Measurements from ENCODE around the gene MVK.

The MVK gene

DNA sequence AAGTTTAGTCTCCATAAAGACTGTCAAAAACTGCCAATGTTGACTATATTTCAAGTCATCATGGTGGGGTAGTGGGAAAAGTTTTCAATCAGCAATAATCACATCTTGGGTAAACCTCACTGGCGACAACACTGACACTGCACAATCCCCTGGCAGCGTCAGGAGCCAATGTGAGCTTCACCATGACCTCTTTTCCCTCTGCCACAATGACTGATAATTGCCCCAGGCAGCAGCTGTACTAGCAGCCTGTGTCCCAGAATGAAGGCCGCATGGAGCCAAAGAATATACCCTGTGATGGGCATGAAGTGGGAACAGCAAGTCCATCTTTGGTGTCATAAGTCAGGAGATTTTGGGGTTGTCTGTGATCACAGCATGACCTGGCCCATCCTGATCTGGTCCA, 5.6 kb upstream of the MVK start:
- no peak for DNase-seq (ENCODE audit: extremely low read depth, low read depth)
- TF ChIP-seq, protein P1, sequence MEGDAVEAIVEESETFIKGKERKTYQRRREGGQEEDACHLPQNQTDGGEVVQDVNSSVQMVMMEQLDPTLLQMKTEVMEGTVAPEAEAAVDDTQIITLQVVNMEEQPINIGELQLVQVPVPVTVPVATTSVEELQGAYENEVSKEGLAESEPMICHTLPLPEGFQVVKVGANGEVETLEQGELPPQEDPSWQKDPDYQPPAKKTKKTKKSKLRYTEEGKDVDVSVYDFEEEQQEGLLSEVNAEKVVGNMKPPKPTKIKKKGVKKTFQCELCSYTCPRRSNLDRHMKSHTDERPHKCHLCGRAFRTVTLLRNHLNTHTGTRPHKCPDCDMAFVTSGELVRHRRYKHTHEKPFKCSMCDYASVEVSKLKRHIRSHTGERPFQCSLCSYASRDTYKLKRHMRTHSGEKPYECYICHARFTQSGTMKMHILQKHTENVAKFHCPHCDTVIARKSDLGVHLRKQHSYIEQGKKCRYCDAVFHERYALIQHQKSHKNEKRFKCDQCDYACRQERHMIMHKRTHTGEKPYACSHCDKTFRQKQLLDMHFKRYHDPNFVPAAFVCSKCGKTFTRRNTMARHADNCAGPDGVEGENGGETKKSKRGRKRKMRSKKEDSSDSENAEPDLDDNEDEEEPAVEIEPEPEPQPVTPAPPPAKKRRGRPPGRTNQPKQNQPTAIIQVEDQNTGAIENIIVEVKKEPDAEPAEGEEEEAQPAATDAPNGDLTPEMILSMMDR (IDR thresholded peaks at IDR 0.05; ENCODE audit: low read depth, low read length): no peak

DNA sequence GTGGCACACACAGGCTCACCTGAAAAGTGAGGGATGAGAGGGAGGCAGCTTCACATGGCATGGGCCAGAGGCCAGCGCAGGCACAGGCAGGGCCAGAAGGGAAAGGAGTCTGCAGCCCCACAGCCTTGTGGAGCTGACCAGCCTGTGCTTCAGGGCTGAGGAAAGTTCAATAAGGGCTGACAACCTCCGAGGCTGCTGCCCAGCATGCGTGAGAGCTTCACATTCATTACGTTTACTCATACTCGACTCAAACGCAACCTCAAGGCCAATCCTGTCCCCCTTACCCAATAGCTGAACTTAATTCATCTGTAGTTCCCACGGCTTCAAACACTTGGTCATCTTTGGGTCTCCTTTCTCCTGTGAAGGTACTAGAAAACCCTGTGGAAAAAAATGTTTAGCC, 5.1 kb upstream of the MVK start:
- TF ChIP-seq, protein P1 (IDR thresholded peaks at IDR 0.05; ENCODE audit: low read depth, low read length): no peak
- no peak for DNase-seq (ENCODE audit: extremely low read depth, low read depth)

DNA sequence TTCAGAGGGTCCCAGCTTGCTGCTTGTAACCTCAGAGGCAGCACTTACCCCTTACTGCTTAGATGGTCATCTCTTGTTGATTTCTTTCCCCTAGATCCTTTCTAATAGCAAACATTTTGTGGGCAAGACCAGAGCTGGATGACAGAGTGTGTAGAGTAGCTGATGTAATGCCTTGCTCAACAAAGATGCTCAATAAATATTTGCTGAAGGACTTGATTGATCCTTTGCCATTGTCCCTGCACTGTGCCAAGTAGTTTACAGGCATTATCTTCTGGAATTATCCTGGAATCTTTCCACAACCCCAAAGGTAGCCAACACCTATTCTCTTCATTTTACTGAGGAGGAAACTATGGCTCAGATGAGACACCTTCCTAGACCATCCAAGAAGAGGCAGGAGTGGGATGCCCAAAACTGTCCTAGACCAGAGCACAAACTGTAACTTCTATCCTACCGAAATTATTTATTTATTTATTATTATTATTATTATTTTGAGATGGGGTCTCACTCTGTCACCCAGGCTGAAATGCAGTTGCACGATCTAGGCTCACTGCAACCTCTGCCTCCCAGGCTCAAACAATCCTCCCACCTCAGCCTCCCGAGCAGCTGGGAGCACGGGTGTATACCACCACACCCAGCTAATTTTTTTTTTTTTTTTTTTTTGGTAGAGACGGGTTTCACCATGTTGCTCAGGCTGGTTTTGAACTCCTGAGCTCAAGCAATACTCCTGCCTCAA, 1.7 kb upstream of the MVK start:
- TF ChIP-seq, protein P1 (IDR thresholded peaks at IDR 0.05; ENCODE audit: low read depth, low read length): no peak
- DNase-seq (ENCODE audit: extremely low read depth, low read depth): no peak

DNA sequence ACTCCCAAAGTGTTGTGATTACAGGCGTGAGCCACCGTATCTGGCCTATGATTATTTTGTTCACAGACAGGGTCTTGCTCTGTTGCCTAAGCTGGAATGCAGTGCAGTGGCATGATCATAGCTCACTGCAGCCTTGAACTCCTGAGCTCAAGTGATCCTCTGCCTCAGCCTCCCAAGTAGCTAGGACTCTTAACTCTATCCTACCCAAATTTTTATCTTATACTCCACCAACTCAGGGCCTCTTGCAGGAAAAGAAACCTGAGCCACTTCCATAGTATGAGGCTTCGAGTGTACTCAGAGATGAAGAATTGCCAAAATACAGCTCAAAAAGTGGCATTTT, 1.1 kb upstream of the MVK start:
- TF ChIP-seq, protein P1 (IDR thresholded peaks at IDR 0.05; ENCODE audit: low read depth, low read length): no peak
- DNase-seq (ENCODE audit: extremely low read depth, low read depth): no peak

DNA sequence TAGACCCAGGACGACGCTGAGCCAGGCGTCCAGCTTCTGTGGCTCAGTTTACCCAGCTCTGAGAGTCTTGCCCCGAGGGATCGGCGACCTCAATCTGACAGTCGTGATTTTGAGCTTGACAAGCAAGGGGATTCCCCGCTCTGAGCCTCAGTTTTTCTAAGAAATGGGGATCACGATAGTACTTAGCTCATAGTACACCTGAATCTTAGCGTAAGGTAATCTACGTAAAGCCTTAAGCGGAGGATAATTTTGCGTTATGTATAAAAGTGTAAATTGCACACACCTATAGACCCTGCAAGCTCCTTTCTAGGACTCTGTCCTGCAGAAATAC, 285 bp downstream of the MVK start:
- no peak for DNase-seq (ENCODE audit: extremely low read depth, low read depth)
- TF ChIP-seq, protein P1 (IDR thresholded peaks at IDR 0.05; ENCODE audit: low read depth, low read length): no peak

DNA sequence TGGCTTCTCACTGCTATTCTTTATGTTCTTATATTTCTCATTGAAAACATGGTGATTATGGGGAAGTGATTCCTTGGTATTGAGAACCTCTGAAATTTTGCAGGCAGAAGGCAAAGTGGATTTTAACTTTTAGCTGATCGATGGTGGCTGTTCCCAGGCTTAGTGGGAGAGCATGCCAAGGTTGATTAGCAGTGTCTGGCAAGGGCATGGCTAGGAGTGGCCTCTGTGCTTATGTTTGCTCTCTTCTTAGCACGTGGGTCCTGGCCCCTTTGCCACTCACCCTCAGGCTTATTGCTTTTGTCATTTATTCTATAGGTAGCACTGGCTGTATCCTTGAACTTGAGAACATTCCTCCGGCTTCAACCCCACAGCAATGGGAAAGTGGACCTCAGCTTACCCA, 2.1 kb downstream of the MVK start:
- TF ChIP-seq, protein P1 (IDR thresholded peaks at IDR 0.05; ENCODE audit: low read depth, low read length): no peak
- no peak for DNase-seq (ENCODE audit: extremely low read depth, low read depth)

DNA sequence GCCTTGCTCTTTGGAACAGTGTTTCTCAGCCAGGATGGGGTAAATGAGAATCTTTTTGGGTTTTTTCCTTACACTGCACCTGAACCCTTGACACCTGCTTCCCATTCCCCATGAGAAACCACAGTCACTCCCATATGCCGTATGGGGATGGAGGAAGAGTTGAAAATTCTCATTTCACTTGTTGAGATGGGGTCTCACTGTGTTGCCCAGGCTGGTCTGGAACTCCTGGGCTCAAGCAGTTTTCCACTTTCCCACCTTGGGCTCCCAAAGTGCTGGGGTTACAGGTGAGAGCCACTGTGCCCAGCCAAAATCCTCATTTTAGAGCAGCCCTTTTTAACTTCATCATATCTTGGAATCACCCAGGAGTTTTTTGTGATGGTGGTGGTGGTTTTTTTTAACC, 3.7 kb downstream of the MVK start:
- TF ChIP-seq, protein P1 (IDR thresholded peaks at IDR 0.05; ENCODE audit: low read depth, low read length): no peak
- no peak for DNase-seq (ENCODE audit: extremely low read depth, low read depth)
